IgD-negative memory B cell (primary cell): ENCODE data around the gene USP21. TPM values are rescaled to one million over a fixed set of nuclear protein-coding genes. Genes with fewer than 3 reads are reported as not detected.

Source experiments
- H3K27ac Mint-ChIP-seq, 3 donors: one replicate each; pipeline ENCODE4 v1.8.0; 2020 to 2022; ENCODE audit warnings: mild to moderate bottlenecking in 3 of 3, mixed read lengths in 3 of 3, moderate library complexity in 1 of 3
- H3K27me3 Mint-ChIP-seq: one replicate; pipeline ENCODE4 v1.8.0; 2021; ENCODE audit warnings: mixed read lengths
- H3K36me3 Mint-ChIP-seq: one replicate; pipeline ENCODE4 v1.8.0; 2020; ENCODE audit warnings: mild to moderate bottlenecking, mixed read lengths
- H3K4me1 Mint-ChIP-seq, 3 donors: one replicate each; pipeline ENCODE4 v1.8.0; 2020 to 2022; ENCODE audit warnings: mixed read lengths in 3 of 3, mild to moderate bottlenecking in 1 of 3
- H3K4me3 Mint-ChIP-seq, 4 donors: one replicate each; pipeline ENCODE4 v1.8.0; 2020 to 2022; ENCODE audit warnings: mild to moderate bottlenecking in 4 of 4, mixed read lengths in 4 of 4, moderate library complexity in 3 of 4
- H3K9me3 Mint-ChIP-seq, 3 donors: one replicate each; pipeline ENCODE4 v1.8.0; 2020 to 2021; ENCODE audit warnings: mixed read lengths in 3 of 3, mild to moderate bottlenecking in 1 of 3
- polyA plus RNA-seq: library from polyadenylated mRNA; unstranded; fragments of 300-500 nt; fragmentation: Illumina TruSeq; gene quantifications from one replicate; pipeline ENCODE4 v1.2.3, GENCODE V29; 2021

The USP21 gene
- polyA plus RNA-seq, 1 donor from 2014 or later, result 30.1 TPM

DNA sequence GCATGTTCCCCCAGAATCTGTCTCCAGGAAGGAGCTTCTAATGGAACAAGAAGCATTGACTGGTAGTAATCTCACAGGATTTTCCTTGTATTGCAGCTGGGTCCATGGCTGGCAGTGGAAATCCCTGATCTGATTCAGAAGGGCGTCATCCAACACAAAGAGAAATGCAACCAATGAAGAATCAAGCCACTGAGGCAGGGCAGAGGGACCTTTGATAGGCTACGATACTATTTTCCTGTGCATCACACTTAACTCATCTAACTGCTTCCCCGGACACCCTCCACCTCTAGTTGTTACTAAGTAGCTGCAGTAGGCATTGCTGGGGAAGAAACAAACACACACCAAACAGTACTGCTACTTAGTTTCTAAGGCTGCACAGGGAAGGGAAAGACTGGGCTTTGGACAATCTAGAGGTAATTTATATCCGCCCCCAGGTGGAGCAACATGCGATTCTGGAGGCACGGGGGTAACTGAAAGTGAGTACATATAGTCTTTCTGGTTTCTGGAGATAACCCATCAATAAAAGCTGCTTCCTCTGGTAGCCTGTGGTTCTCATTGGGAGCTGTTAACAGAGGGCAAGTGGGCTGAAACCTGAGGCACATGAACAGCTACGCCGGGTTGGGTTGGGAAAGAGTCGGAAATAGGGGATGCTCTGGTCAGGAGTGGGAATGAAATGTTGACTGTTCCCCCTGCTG, 837 bp upstream of the USP21 start:
- peak overlapping the region; percentile 88 to 96 (median 93) for H3K27ac Mint-ChIP-seq
- H3K36me3 Mint-ChIP-seq, result peaks cover 1% of the 10 kb centered on the region
- H3K27me3 Mint-ChIP-seq, result no peaks in the 10 kb centered on the region
- peaks cover 35 to 52% (median 41%) of the 10 kb centered on the region in 3 donors for H3K4me1 Mint-ChIP-seq
- H3K4me3 Mint-ChIP-seq, result peak overlapping the region; percentile 89 to 98 (median 95)
- H3K9me3 Mint-ChIP-seq, result no peaks in the 10 kb centered on the region

DNA sequence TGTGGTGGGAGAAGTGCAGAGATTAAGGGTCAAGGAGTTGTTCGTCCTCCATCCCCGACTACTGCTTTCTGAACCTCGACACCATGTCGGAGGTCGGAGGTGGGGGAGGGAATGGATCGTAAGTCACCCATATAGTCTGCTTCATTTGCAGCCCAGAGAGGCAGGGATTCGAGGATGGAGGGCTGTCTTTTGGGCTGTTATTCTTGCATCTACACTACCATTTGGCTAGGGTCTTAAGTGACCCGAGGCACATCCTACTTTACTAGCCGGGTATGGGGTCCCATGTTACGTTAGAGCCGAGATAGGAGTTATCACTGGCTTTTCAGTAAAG, 578 bp downstream of the USP21 start:
- H3K9me3 Mint-ChIP-seq, result no peaks in the 10 kb centered on the region
- H3K27ac Mint-ChIP-seq, result peak overlapping the region; percentile 63 to 96 (median 88)
- H3K27me3 Mint-ChIP-seq, result no peaks in the 10 kb centered on the region
- H3K4me1 Mint-ChIP-seq, result peaks cover 27 to 44% (median 37%) of the 10 kb centered on the region in 3 donors
- peak overlapping the region; percentile 89 to 98 (median 95) for H3K4me3 Mint-ChIP-seq
- H3K36me3 Mint-ChIP-seq, result peaks cover 3% of the 10 kb centered on the region

DNA sequence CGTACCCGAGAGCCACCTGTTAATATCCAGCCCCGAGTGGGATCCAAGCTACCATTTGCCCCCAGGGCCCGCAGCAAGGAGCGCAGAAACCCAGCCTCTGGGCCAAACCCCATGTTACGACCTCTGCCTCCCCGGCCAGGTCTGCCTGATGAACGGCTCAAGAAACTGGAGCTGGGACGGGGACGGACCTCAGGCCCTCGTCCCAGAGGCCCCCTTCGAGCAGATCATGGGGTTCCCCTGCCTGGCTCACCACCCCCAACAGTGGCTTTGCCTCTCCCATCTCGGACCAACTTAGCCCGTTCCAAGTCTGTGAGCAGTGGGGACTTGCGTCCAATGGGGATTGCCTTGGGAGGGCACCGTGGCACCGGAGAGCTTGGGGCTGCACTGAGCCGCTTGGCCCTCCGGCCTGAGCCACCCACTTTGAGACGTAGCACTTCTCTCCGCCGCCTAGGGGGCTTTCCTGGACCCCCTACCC, 1.4 kb downstream of the USP21 start:
- H3K9me3 Mint-ChIP-seq, result no peaks in the 10 kb centered on the region
- peak overlapping the region in 2 of 3 donors; percentile 73 to 88 for H3K27ac Mint-ChIP-seq
- H3K4me3 Mint-ChIP-seq, result peak overlapping the region in 3 of 4 donors; percentile 89 to 98 (median 93)
- H3K36me3 Mint-ChIP-seq, result peaks cover 3% of the 10 kb centered on the region
- H3K27me3 Mint-ChIP-seq, result no peaks in the 10 kb centered on the region
- H3K4me1 Mint-ChIP-seq, result peaks cover 27 to 38% (median 35%) of the 10 kb centered on the region in 3 donors

DNA sequence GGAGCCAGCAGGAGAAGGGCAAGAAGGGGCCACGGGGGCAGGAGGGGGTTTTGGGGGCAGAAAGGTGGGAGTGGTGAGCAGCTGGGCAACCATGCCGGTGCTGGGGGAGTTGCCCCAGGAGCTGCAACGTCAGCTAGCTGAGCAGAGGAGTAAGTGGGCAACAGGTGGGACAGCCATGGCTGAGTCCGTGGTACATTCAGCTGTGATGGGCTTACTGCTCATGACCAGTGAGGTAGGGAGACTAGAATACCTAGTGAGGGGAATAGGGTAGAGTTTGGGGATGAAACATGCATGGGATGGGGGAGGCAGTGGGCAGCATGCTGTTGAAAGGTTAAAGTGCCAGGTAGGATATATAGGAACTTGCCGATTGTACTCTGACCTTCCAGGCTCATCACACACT, 2.4 kb downstream of the USP21 start:
- H3K27ac Mint-ChIP-seq, result peak overlapping the region in 2 of 3 donors; percentile 53 to 97
- peaks cover 31 to 42% (median 38%) of the 10 kb centered on the region in 3 donors for H3K4me1 Mint-ChIP-seq
- H3K36me3 Mint-ChIP-seq, result peaks cover 3% of the 10 kb centered on the region
- H3K27me3 Mint-ChIP-seq, result no peaks in the 10 kb centered on the region
- H3K4me3 Mint-ChIP-seq, result peak overlapping the region in 3 of 4 donors; percentile 59 to 93 (median 65)
- no peaks in the 10 kb centered on the region for H3K9me3 Mint-ChIP-seq

DNA sequence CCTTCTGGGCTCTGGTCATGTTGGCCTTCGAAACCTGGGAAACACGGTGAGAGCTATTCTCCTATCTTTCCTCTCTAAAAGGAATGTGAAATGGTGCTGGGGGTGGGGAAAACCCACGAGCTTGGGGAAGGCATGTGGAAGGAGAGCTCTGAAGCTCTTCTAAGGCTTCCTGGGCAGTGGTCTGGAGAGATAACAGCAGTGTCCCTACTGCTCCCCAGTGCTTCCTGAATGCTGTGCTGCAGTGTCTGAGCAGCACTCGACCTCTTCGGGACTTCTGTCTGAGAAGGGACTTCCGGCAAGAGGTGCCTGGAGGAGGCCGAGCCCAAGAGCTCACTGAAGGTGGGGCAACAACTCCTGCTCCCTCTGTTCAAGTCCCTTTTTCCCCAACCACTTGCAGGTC, 2.8 kb downstream of the USP21 start:
- peaks cover 34 to 40% (median 40%) of the 10 kb centered on the region in 3 donors for H3K4me1 Mint-ChIP-seq
- H3K27me3 Mint-ChIP-seq, result no peaks in the 10 kb centered on the region
- peak overlapping the region in 1 of 3 donors; percentile 97 for H3K27ac Mint-ChIP-seq
- H3K36me3 Mint-ChIP-seq, result peaks cover 3% of the 10 kb centered on the region
- H3K4me3 Mint-ChIP-seq, result peak overlapping the region in 3 of 4 donors; percentile 59 to 93 (median 65)
- H3K9me3 Mint-ChIP-seq, result no peaks in the 10 kb centered on the region

DNA sequence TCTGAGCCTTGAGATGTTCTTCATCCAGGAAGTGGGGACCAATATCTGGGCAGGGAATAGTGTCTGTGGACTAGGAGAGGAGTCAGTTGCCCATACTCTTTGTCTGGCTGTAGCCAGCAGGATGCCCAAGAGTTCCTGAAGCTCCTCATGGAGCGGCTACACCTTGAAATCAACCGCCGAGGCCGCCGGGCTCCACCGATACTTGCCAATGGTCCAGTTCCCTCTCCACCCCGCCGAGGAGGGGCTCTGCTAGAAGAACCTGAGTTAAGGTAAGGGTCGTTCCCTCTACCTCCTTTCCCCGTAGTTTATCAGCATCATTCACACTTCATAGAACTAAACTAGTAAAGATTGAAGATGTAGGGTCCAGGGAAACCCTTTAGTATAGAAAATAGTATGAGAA, 3.5 kb downstream of the USP21 start:
- Mint-ChIP-seq H3K4me1 (peaks cover 32 to 41% (median 38%) of the 10 kb centered on the region in 3 donors), H3K27me3 (no peaks in the 10 kb centered on the region), H3K4me3 (peak overlapping the region in 1 of 4 donors; percentile 93), H3K9me3 (no peaks in the 10 kb centered on the region), H3K27ac (peak overlapping the region in 1 of 3 donors; percentile 97), H3K36me3 (peaks cover 3% of the 10 kb centered on the region)

DNA sequence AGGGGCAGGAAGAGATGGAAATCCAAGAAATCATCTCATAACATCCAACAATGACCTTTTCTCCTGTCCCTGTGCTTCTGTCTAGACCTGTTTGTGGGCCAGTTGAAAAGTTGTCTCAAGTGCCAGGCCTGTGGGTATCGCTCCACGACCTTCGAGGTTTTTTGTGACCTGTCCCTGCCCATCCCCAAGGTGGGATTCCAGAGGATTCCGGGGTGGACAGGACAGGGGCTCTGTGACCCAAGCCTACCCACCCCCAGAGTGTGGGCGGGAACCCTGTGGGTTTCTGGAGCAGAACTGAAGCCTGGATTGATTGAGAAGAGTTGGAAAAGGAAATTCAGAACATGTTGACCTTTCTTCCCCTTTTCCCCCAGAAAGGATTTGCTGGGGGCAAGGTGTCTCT, 4.5 kb downstream of the USP21 start:
- no peaks in the 10 kb centered on the region for H3K27me3 Mint-ChIP-seq
- H3K4me3 Mint-ChIP-seq, result peak overlapping the region in 3 of 4 donors; percentile 21 to 93 (median 70)
- peak overlapping the region; percentile 55 to 97 (median 81) for H3K27ac Mint-ChIP-seq
- peaks cover 3% of the 10 kb centered on the region for H3K36me3 Mint-ChIP-seq
- peaks cover 22 to 41% (median 38%) of the 10 kb centered on the region in 3 donors for H3K4me1 Mint-ChIP-seq
- no peaks in the 10 kb centered on the region for H3K9me3 Mint-ChIP-seq

DNA sequence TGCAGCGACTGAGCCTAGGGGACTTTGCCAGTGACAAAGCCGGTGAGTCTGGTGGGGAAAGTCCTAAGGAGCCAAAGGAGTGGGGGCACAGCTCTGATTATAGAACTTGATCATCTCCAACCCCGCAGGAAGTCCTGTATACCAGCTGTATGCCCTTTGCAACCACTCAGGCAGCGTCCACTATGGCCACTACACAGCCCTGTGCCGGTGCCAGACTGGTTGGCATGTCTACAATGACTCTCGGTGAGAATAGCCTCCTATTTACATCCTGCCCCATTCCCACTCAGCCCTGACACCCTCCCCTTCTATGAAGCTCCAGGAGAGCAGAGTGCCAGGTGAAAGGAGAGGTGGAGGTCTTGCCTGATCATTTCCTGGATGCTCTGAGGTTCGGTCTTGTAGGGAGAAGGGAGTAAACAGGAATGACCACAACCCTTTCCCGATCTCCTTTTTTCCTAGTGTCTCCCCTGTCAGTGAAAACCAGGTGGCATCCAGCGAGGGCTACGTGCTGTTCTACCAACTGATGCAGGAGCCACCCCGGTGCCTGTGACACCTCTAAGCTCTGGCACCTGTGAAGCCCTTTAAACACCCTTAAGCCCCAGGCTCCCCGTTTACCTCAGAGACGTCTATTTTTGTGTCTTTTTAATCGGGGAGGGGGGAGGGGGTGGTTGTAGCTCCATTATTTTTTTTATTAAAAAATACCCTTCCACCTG, 5.8 kb downstream of the USP21 start:
- Mint-ChIP-seq H3K9me3 (no peaks in the 10 kb centered on the region), H3K36me3 (peaks cover 3% of the 10 kb centered on the region), H3K4me3 (peak overlapping the region; percentile 21 to 93 (median 88)), H3K4me1 (peaks cover 13 to 36% (median 34%) of the 10 kb centered on the region in 3 donors), H3K27me3 (no peaks in the 10 kb centered on the region), H3K27ac (peak overlapping the region; percentile 95 to 98 (median 97))

DNA sequence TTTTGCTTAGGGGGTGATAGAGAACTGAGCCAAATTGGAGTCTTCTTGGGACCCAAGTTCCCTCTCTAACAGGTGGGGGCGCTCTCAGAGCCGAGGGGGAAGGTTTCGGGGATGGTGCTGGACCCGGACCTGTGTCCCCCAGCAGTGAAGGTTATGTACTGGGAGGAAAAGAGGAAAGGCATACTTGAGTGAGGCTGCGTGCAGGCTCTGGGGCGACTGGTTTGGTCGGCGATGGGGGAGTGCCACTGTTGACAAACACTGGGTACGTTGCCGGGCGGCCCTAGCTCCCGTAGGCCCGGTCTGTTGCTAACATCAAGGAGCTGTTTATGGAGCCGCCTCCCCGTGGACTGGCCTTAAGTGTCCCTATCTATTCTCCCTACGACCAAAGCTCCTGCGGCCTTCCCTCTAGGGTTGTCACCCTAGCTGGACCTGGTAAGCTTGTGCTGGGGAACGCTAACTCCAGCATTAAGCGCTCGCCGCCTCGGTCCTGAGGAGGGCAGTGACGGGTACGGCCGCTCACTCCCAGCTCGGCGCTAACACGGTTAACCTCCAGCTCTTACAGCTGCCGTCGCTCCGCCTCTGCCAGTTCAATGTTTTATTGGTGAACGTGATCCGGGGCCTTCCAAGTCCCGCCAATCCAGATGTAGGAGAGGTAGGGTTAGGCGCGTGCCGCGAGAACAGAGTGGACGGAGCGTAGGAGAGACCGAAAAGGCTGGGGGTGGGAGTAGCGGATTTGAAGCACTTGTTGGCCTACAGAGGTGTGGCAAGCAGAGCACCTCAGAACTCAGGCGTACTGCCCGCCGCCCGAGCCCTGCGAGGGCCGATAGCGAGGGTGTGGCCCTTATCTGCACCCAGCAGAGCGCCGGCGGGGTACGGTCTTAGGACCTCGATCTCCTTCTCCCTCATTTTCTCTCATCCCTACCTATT, 6.7 kb downstream of the USP21 start, which contains the start of gene PPOX:
Gene PPOX, plus strand, starts transcription at position 685 of the 927 bp plus-strand sequence. CDS start 422 bp downstream, outside the sequence.
- H3K4me1 Mint-ChIP-seq, result peaks cover 10 to 29% (median 27%) of the 10 kb centered on the region in 3 donors
- no peaks in the 10 kb centered on the region for H3K27me3 Mint-ChIP-seq
- H3K9me3 Mint-ChIP-seq, result no peaks in the 10 kb centered on the region
- H3K36me3 Mint-ChIP-seq, result peaks cover 3% of the 10 kb centered on the region
- peak within 1 kb of the TSS; percentile 95 to 98 (median 97) for H3K27ac Mint-ChIP-seq
- H3K4me3 Mint-ChIP-seq, result peak within 1 kb of the TSS; percentile 86 to 93 (median 92)

DNA sequence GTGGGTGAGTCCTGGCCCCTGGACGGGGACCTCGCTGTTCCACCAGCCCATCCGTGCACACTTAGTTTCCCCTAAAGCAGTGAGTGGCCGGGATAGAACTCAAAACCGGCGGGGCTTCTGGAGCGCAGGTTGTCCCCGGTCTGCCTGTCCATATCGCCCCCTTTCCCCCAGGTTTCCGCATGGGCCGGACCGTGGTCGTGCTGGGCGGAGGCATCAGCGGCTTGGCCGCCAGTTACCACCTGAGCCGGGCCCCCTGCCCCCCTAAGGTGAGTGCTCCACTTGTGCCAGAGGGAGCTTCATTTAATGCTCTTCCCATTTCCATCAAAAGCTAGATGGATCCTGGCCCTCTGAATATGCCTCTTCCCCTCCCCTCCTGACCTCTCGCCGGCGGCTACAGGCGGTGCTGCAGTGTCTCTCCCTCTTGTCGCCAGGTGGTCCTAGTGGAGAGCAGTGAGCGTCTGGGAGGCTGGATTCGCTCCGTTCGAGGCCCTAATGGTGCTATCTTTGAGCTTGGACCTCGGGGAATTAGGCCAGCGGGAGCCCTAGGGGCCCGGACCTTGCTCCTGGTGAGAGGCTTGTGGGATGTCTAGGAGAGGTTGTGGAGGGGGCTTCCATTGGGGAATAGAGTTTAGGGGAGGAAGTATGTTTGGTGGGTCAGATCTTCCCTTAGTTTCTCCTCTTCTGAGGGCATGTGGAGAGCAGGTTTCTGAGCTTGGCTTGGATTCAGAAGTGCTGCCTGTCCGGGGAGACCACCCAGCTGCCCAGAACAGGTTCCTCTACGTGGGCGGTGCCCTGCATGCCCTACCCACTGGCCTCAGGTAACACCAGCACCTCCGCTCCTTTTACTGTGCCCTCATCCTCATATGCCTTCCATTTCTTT, 7.6 kb downstream of the USP21 start:
- no peaks in the 10 kb centered on the region for H3K9me3 Mint-ChIP-seq
- peaks cover 3% of the 10 kb centered on the region for H3K36me3 Mint-ChIP-seq
- peak overlapping the region; percentile 86 to 93 (median 92) for H3K4me3 Mint-ChIP-seq
- peaks cover 10 to 23% (median 18%) of the 10 kb centered on the region in 3 donors for H3K4me1 Mint-ChIP-seq
- H3K27ac Mint-ChIP-seq, result peak overlapping the region; percentile 95 to 98 (median 97)
- no peaks in the 10 kb centered on the region for H3K27me3 Mint-ChIP-seq

DNA sequence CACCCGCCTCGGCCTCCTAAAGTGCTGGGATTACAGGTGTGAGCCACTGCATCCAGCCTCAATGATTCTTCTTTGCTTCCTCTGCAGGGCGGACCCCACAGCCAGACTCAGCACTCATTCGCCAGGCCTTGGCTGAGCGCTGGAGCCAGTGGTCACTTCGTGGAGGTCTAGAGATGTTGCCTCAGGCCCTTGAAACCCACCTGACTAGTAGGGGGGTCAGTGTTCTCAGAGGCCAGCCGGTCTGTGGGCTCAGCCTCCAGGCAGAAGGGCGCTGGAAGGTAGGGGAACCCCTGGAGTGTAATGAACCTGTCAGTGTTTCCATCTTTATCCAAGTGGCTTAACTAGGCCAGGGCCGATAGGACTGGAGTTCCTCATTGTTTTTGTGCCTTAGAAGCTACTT, 9.6 kb downstream of the USP21 start:
- no peaks in the 10 kb centered on the region for H3K9me3 Mint-ChIP-seq

DNA sequence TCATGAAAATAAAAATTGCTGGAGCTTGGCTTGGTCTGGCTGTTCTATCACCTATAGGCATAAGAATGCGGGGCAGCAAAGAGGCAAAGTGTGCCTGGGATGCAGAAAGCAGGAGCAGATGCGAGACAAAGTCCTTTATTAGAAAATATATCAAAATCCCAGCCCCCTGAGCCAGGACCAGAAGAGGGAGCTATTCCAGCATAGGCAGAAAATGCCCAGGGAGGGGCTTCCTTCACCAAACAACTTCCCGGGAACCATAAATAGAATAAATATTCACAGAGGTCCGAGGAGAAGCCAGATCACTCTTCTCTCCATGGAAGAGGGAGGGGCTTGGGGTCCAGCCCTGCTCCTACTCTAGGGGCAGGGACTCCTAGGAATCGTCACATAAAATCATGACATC, 11.9 kb downstream of the USP21 start:
- Mint-ChIP-seq H3K4me1 (peaks cover 3 to 27% (median 25%) of the 10 kb centered on the region in 3 donors), H3K27ac (peak overlapping the region in 1 of 3 donors; percentile 86), H3K36me3 (peaks cover 2% of the 10 kb centered on the region), H3K9me3 (no peaks in the 10 kb centered on the region), H3K4me3 (peak overlapping the region in 1 of 4 donors; percentile 57), H3K27me3 (no peaks in the 10 kb centered on the region)

More for the DNA sequence above, 9.6 kb downstream of the USP21 start:
- Mint-ChIP-seq H3K27ac (peak overlapping the region in 1 of 3 donors; percentile 80), H3K27me3 (no peaks in the 10 kb centered on the region), H3K4me1 (peaks cover 10 to 20% (median 18%) of the 10 kb centered on the region in 3 donors), H3K4me3 (peak overlapping the region in 2 of 4 donors; percentile 78 to 93), H3K36me3 (peaks cover 2% of the 10 kb centered on the region)

DNA sequence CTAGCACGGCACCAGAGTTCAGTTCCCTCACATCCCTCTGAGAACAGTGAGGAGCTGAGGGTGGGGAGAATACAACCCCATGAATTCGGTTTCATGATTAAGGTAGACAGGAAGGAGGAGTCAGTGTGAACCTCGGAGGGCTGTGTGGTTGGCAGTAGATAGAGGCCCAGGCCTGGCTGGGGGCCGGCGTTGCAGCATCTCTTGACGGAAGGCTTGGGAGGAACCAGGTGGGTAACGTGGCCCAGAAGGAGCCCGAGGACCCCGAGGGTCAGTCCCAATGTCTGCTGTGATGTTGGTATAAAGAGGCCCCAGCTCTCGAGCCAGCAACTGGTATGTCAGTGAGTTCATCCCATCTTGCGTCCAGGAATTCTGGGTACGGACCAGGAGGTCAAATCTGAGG, 12.4 kb downstream of the USP21 start:
- Mint-ChIP-seq H3K27ac (peak overlapping the region in 1 of 3 donors; percentile 86), H3K36me3 (peaks cover 2% of the 10 kb centered on the region), H3K27me3 (no peaks in the 10 kb centered on the region), H3K4me3 (no peak overlapping the region), H3K4me1 (peaks cover 4 to 30% (median 30%) of the 10 kb centered on the region in 3 donors), H3K9me3 (no peaks in the 10 kb centered on the region)
